WTC11 (cell line): ENCODE results near the gene ARRDC3. TPM values are rescaled to one million over a fixed set of nuclear protein-coding genes. Genes with fewer than 3 reads are reported as not detected.

Source experiments
- ATAC-seq: fragments of 200-7000 bp; cut with Tn5 transposase; 2 replicates; pipeline ENCODE4 v1.10.0; 2021; ENCODE audit warnings: mild to moderate bottlenecking, moderate library complexity
- CTCF ChIA-PET: fragments of 300-600 bp; sonication (Branson Sonifier 250); formaldehyde crosslinking; loops from one replicate; lab custom pipeline; 2021; ENCODE audit warnings: antibody characterized with exemption; lab: Charles Lee
- POLR2A ChIA-PET: fragments of 350-600 bp; sonication (Branson Sonifier 250); formaldehyde crosslinking; loops from one replicate; lab custom pipeline; 2021; ENCODE audit warnings: antibody characterized with exemption; lab: Charles Lee
- DNase-seq: peaks from one replicate; pipeline ENCODE4 v3.0.0; 2021; ENCODE audit warnings: low spot score
- H3K27ac Mint-ChIP-seq: 2 replicates; pipeline ENCODE4 v1.8.0; 2021; ENCODE audit warnings: mixed read lengths
- H3K27me3 Mint-ChIP-seq: 2 replicates; pipeline ENCODE4 v1.8.0; 2021; ENCODE audit warnings: low read depth, mild to moderate bottlenecking, moderate library complexity, mixed read lengths
- H3K36me3 Mint-ChIP-seq: 2 replicates; pipeline ENCODE4 v1.8.0; 2021; ENCODE audit warnings: mixed read lengths
- H3K4me1 Mint-ChIP-seq: 2 replicates; pipeline ENCODE4 v1.8.0; 2022; ENCODE audit warnings: mixed read lengths
- H3K4me3 Mint-ChIP-seq: 2 replicates; pipeline ENCODE4 v1.8.0; 2021; ENCODE audit warnings: mild to moderate bottlenecking, moderate library complexity, mixed read lengths
- H3K9me3 Mint-ChIP-seq: 2 replicates; pipeline ENCODE4 v1.8.0; 2021; ENCODE audit warnings: mixed read lengths
- AFF4 ChIP-seq: sonication (generic); formaldehyde crosslinking; IDR thresholded peaks from 2 replicates; pipeline ENCODE4 v1.8.1; 2023; ENCODE audit warnings: mild to moderate bottlenecking, missing genetic modification reagents, borderline replicate concordance
- AR ChIP-seq: fragments of 250-450 bp; sonication (Bioruptor Pico); IDR thresholded peaks from 2 replicates; pipeline ENCODE4 v1.9.0; 2021; ENCODE audit warnings: mild to moderate bottlenecking
- CREM ChIP-seq: sonication (generic); formaldehyde crosslinking; IDR thresholded peaks from 2 replicates; pipeline ENCODE4 v1.8.1; 2022; ENCODE audit warnings: mild to moderate bottlenecking, missing genetic modification reagents, moderate library complexity
- CTCF ChIP-seq: fragments of 200-600 bp; IDR thresholded peaks from 2 replicates; pipeline ENCODE4 v1.8.0; 2022; ENCODE audit warnings: antibody characterized with exemption
- ELF4 ChIP-seq: sonication (generic); formaldehyde crosslinking; IDR thresholded peaks from 2 replicates; pipeline ENCODE4 v1.8.1; 2022; ENCODE audit warnings: low read depth, mild to moderate bottlenecking, moderate library complexity, missing genetic modification reagents
- ETV6 ChIP-seq: sonication (generic); formaldehyde crosslinking; IDR thresholded peaks from 2 replicates; pipeline ENCODE4 v1.8.1; 2022; ENCODE audit warnings: mild to moderate bottlenecking, missing genetic modification reagents
- FOXK1 ChIP-seq: sonication (generic); formaldehyde crosslinking; IDR thresholded peaks from 2 replicates; pipeline ENCODE4 v1.8.0; 2022; ENCODE audit warnings: mild to moderate bottlenecking, moderate library complexity, missing genetic modification reagents
- FOXP1 ChIP-seq: sonication (generic); formaldehyde crosslinking; IDR thresholded peaks from 2 replicates; pipeline ENCODE4 v1.8.0; 2022; ENCODE audit warnings: missing genetic modification reagents, mild to moderate bottlenecking, moderate library complexity, borderline replicate concordance
- JUN ChIP-seq: sonication (generic); formaldehyde crosslinking; IDR thresholded peaks from 2 replicates; pipeline ENCODE4 v1.8.0; 2023; ENCODE audit warnings: mild to moderate bottlenecking, missing genetic modification reagents
- NR3C1 ChIP-seq: sonication (generic); formaldehyde crosslinking; conservative IDR thresholded peaks from 2 replicates; pipeline ENCODE4 v1.8.1; 2023; ENCODE audit warnings: low read depth, mild to moderate bottlenecking, missing genetic modification reagents
- STAT6 ChIP-seq: sonication (generic); formaldehyde crosslinking; conservative IDR thresholded peaks from 2 replicates; pipeline ENCODE4 v1.8.1; 2023; ENCODE audit warnings: mild to moderate bottlenecking, low read depth, missing genetic modification reagents, moderate library complexity
- ZNF396 ChIP-seq: fragments of 250-450 bp; sonication (Bioruptor Pico); IDR thresholded peaks from 2 replicates; pipeline ENCODE4 v1.8.0; 2021; ENCODE audit warnings: mild to moderate bottlenecking, moderate library complexity, borderline replicate concordance
- ZNF532 ChIP-seq: fragments of 250-450 bp; sonication (Bioruptor Pico); IDR thresholded peaks from 2 replicates; pipeline ENCODE4 v1.9.0; 2021; ENCODE audit warnings: mild to moderate bottlenecking, borderline replicate concordance
- total RNA-seq: library from RNA; stranded (reverse); gene quantifications from 3 replicates; pipeline ENCODE4 v1.2.3, GENCODE V29; 2021

The ARRDC3 gene
- total RNA-seq, 1 experiment from 2014 or later: 10.3 TPM

GRCh38 chr5:91319667-91320066 is 63.5 kb downstream of the ARRDC3 start (continued):
- TF ChIP-seq CTCF (no peak), ETV6 (no peak), ELF4 (no peak), AFF4 (no peak), ZNF532 (CRISPR knock-in tag) (no peak)

- DNase-seq: no peak
- ChIA-PET CTCF (no interaction called here), POLR2A (no interaction called here)
- no peak for TF ChIP-seq AR (CRISPR knock-in tag)
- TF ChIP-seq NR3C1 (CRISPR knock-in tag): no peak
- no peak for TF ChIP-seq FOXK1 (CRISPR knock-in tag)
- TF ChIP-seq ZNF396 (CRISPR knock-in tag): no peak
- no peak for TF ChIP-seq CREM (CRISPR knock-in tag)
- no peak for TF ChIP-seq FOXP1
- TF ChIP-seq STAT6 (CRISPR knock-in tag): no peak
- no peak for TF ChIP-seq JUN (CRISPR knock-in tag)
- Mint-ChIP-seq H3K27ac (no peak overlapping the region), H3K9me3 (no peaks in the 10 kb centered on the region), H3K27me3 (no peaks in the 10 kb centered on the region), H3K4me1 (peaks cover 24% of the 10 kb centered on the region), H3K4me3 (no peak overlapping the region), H3K36me3 (no peaks in the 10 kb centered on the region)
- ATAC-seq: peak; percentile 43; the same call in 1 of the 2 replicates
Observed at GRCh38 chr5:91318724-91319123, 64.4 kb downstream of the ARRDC3 start.
